ENCODE measurements around the gene NKAIN2.

The NKAIN2 gene

DNA sequence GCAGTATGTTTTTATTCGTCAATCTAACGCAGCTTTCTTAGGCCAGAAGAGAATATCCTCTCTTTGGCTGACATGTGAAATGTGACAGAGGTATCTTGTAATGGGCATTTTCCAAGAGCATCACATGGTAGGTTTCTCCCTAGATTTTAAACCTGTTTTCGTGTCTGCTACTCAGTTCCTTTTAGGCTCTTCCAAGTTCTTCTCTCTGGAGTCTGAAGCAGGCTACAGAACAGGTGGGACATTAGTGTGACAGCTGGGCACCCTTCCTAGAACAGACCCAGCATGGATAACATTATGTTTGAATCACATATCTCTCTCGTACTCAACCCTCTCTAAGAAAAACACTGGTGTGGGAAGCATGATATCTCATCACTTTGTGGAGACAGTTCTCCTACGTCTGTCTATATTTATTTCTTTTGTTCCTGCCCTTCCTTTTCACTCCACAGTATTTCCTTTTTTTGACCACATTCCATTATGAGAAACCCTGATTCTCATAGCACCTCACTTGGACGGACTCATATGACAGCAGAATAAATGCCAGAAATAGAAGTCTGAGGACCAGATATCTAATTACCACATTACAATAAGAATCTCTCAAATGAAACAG lies 263.4 kb downstream of the NKAIN2 start:
- Histone ChIP-seq H3K9ac (ENCODE audit: low read length) (no peak overlapping the region), H3K36me3 (ENCODE audit: control insufficient read depth, insufficient read depth, low read length, severe bottlenecking) (no peaks in the 10 kb centered on the region), H3K4me1 (ENCODE audit: control insufficient read depth, insufficient read depth, low read length) (no peaks in the 10 kb centered on the region), H3K4me3 (ENCODE audit: low read length) (no peak overlapping the region), H3K27me3 (replicated peaks; ENCODE audit: control insufficient read depth, insufficient read depth, low read length) (peaks cover 4% of the 10 kb centered on the region), H3K9me3 (ENCODE audit: control insufficient read depth, low read length) (no peaks in the 10 kb centered on the region)
- no peak for DNase-seq (ENCODE audit: low read depth)

DNA sequence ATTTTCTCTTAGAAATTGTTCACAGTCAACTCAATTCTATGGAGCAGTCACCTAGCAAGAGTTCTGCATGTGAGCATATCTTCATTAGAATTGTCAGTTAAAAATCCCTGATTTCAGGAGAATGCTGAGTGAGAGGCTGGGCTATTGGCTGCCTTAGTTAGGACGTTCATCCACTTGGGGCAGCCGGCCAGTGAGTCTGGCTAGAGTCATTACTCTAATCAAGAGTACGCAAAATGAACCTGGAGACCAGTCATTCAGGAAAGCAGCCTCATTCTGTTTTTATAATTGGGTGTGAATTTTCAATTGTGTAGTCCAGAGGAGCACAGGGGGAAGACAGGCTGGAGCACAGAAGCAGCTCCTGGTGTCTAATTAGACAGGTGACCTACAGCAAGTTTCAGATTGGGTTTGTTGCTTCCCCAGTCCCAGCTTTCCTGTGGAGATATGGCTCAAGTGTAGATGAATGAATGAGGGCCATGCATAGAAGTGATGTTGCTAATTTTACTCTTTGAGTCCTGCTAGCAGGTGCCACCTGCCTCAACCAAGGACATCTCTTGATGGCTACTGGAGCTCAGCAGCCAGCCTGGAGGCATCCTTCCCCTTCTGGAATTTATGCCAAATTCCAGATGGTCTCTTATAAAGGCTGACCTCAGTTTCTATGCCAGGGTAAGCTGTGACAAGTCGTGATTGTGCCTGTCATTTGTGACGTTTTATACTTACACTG lies 265.7 kb downstream of the NKAIN2 start:
- Histone ChIP-seq H3K27me3 (replicated peaks; ENCODE audit: control insufficient read depth, insufficient read depth, low read length) (peaks cover 4% of the 10 kb centered on the region), H3K4me3 (ENCODE audit: low read length) (no peak overlapping the region), H3K36me3 (ENCODE audit: control insufficient read depth, insufficient read depth, low read length, severe bottlenecking) (no peaks in the 10 kb centered on the region), H3K9ac (ENCODE audit: low read length) (no peak overlapping the region), H3K9me3 (ENCODE audit: control insufficient read depth, low read length) (no peaks in the 10 kb centered on the region), H3K4me1 (ENCODE audit: control insufficient read depth, insufficient read depth, low read length) (no peaks in the 10 kb centered on the region)
- DNase-seq (ENCODE audit: low read depth) = no peak

DNA sequence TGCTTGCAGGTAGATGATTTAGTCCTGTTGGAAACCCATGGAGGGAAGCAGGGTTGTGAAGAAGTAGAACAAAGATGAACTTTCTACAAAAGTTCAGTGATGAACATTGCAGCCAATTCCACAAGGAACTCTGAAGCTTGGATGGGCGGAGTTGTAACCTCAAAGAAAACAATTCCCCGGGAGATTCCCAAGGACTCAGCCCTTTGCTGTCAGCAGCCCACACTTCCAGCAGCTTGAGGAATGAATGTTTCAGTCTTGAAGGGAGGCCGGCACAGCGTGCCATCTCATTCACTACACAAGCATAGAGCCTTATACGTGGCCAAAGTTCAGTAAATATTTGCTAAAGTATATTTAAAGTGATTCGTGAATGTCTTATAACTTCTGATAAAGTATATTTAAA lies 269.4 kb downstream of the NKAIN2 start:
- DNase-seq (ENCODE audit: low read depth) = no peak
- H3K4me1 ChIP-seq (ENCODE audit: control insufficient read depth, insufficient read depth, low read length) = no peaks in the 10 kb centered on the region

DNA sequence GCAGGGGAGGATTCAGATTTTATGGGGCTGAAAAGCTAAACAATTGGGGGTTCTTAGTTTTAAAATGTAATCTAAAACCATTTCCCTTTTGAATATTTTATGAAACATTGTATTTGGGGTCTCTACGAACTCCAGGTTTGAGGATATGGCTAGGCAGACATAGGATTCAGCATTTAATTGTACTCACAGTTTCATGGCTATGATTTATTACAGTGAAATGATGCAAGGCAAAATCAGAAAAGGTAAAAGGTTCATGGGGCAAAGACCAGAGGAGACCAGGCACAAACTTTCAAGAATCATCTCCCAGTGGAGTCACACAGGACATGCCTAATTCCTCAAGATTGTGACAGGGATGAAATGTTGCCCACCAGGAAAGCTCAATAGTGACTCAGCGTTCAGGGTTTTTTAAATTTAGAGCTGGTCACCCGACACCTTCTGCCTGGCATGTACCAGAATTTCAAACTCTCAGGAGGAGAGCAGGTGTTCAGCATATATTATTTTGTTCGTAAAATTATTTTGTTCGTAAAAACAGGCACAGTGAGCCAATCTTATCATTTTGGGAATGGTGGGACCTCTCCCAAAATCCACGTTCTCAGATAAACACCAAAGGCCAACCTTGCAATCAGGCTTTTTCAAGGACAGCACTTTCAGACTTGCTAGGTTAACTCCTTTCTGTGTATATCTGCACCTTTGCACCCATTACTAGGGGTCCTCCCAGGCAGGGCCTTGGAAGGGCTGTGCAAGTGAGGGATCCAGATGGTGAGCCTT lies 270.3 kb downstream of the NKAIN2 start:
- no peak for DNase-seq (ENCODE audit: low read depth)
- Histone ChIP-seq H3K4me3 (ENCODE audit: low read length) (no peak overlapping the region), H3K36me3 (ENCODE audit: control insufficient read depth, insufficient read depth, low read length, severe bottlenecking) (no peaks in the 10 kb centered on the region), H3K27me3 (replicated peaks; ENCODE audit: control insufficient read depth, insufficient read depth, low read length) (peaks cover 4% of the 10 kb centered on the region), H3K4me1 (ENCODE audit: control insufficient read depth, insufficient read depth, low read length) (no peaks in the 10 kb centered on the region), H3K9me3 (ENCODE audit: control insufficient read depth, low read length) (no peaks in the 10 kb centered on the region), H3K9ac (ENCODE audit: low read length) (no peak overlapping the region)

More for the DNA sequence above, 269.4 kb downstream of the NKAIN2 start:
- no peak overlapping the region for H3K4me3 ChIP-seq (ENCODE audit: low read length)
- H3K27me3 ChIP-seq (replicated peaks; ENCODE audit: control insufficient read depth, insufficient read depth, low read length) = peaks cover 4% of the 10 kb centered on the region
- H3K9me3 ChIP-seq (ENCODE audit: control insufficient read depth, low read length) = no peaks in the 10 kb centered on the region
- no peaks in the 10 kb centered on the region for H3K36me3 ChIP-seq (ENCODE audit: control insufficient read depth, insufficient read depth, low read length, severe bottlenecking)
- H3K9ac ChIP-seq (ENCODE audit: low read length) = no peak overlapping the region

DNA sequence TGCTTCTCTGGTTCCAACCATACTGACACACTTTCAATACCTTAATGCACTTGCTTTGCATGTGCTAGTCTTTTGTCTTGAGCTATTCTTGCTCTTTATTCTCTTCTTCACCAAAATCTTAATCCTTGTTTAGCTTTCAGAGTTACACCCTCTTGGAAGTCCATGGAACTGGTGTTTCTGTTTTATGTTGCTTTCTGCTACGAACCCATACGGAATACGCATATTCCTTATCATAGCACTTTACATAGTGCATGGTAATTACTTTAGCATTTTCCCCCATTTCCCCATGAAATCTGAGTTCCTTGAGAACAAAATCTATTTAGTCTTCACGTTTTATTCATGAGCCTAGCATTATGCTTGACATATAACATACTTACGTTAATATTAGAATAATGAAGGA lies 270.9 kb downstream of the NKAIN2 start:
- Histone ChIP-seq H3K27me3 (replicated peaks; ENCODE audit: control insufficient read depth, insufficient read depth, low read length) (peaks cover under 1% of the 10 kb centered on the region), H3K9me3 (ENCODE audit: control insufficient read depth, low read length) (no peaks in the 10 kb centered on the region), H3K4me3 (ENCODE audit: low read length) (no peak overlapping the region), H3K36me3 (ENCODE audit: control insufficient read depth, insufficient read depth, low read length, severe bottlenecking) (no peaks in the 10 kb centered on the region), H3K4me1 (ENCODE audit: control insufficient read depth, insufficient read depth, low read length) (no peaks in the 10 kb centered on the region), H3K9ac (ENCODE audit: low read length) (no peak overlapping the region)
- DNase-seq (ENCODE audit: low read depth) = no peak

DNA sequence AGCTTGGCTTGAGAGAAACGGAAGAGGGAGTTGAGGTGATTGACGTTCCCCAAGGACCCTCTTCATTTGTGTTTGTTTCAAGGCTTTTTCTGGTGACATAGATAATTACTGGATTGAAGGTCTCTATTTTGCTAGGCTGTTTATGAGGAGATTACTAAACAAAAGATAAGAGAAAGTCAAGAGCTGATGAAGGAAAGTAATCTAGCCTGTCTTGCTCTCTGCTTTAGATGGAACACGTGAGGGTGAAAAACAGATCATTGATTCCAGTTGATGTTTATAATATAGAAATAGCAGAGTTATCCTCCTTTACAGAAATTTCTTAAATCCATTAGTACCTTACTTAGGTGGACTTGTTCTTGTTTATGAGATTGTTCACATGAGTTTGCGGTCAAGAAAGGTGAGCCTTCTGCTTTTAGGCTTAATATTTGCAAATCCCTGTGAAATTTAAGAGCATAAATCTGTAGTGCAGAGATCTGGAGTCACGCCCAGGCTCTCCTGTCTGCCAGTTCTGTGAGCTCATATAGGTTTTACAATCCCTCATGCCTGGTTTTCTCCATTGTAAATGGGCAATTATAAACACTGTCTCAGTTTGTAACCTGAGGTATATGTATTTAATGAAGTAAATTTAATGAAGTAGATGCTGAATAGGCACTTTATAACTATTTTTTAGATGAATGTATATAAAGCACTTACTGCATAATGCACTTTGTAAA lies 272.8 kb downstream of the NKAIN2 start:
- Histone ChIP-seq H3K9me3 (ENCODE audit: control insufficient read depth, low read length) (no peaks in the 10 kb centered on the region), H3K27me3 (replicated peaks; ENCODE audit: control insufficient read depth, insufficient read depth, low read length) (no peaks in the 10 kb centered on the region), H3K4me3 (ENCODE audit: low read length) (no peak overlapping the region), H3K4me1 (ENCODE audit: control insufficient read depth, insufficient read depth, low read length) (no peaks in the 10 kb centered on the region), H3K9ac (ENCODE audit: low read length) (no peak overlapping the region), H3K36me3 (ENCODE audit: control insufficient read depth, insufficient read depth, low read length, severe bottlenecking) (no peaks in the 10 kb centered on the region)
- no peak for DNase-seq (ENCODE audit: low read depth)

DNA sequence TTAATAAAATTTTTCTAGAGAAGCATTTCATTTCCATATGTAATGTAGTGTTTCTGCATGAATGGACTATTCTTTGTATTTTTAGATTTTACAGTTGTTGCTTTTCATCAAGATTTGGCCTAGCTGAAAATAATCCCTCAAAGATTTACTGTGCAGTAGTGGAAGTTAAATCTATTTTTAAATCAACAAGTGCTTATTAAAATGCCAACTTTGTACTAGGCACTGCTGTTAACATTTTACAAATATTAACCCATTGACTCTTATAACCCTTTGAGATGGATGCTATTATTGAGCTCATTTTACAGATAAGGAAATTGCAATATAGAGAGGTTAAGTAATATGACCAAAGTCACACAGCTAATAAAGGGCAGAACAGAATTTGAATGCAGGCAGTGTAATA lies 274.5 kb downstream of the NKAIN2 start:
- no peak for DNase-seq (ENCODE audit: low read depth)
- Histone ChIP-seq H3K4me3 (ENCODE audit: low read length) (no peak overlapping the region), H3K4me1 (ENCODE audit: control insufficient read depth, insufficient read depth, low read length) (no peaks in the 10 kb centered on the region), H3K9me3 (ENCODE audit: control insufficient read depth, low read length) (no peaks in the 10 kb centered on the region), H3K36me3 (ENCODE audit: control insufficient read depth, insufficient read depth, low read length, severe bottlenecking) (no peaks in the 10 kb centered on the region), H3K27me3 (replicated peaks; ENCODE audit: control insufficient read depth, insufficient read depth, low read length) (no peaks in the 10 kb centered on the region), H3K9ac (ENCODE audit: low read length) (no peak overlapping the region)

DNA sequence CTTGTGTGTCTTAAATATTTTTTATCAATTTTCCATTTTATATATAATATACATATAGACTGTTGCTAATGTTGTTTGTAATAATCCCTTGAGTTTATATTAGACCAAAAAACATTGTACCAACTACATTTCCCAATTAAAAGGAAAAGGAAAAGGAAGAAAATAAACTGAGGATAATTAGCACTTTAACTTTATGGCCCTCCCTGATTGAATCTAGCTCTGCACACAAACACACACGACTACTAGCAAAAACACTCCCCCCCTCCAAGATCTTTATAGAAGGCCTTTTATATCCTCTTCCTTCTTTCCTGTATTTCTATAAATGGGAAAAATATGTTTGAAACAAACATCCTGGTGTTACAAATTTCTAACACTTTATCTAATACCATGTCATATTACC lies 276.8 kb downstream of the NKAIN2 start:
- H3K9me3 ChIP-seq (ENCODE audit: control insufficient read depth, low read length) = no peaks in the 10 kb centered on the region
- no peaks in the 10 kb centered on the region for H3K36me3 ChIP-seq (ENCODE audit: control insufficient read depth, insufficient read depth, low read length, severe bottlenecking)
- H3K4me1 ChIP-seq (ENCODE audit: control insufficient read depth, insufficient read depth, low read length) = no peaks in the 10 kb centered on the region
- no peak overlapping the region for H3K4me3 ChIP-seq (ENCODE audit: low read length)
- no peaks in the 10 kb centered on the region for H3K27me3 ChIP-seq (replicated peaks; ENCODE audit: control insufficient read depth, insufficient read depth, low read length)
- H3K9ac ChIP-seq (ENCODE audit: low read length) = no peak overlapping the region
- no peak for DNase-seq (ENCODE audit: low read depth)

DNA sequence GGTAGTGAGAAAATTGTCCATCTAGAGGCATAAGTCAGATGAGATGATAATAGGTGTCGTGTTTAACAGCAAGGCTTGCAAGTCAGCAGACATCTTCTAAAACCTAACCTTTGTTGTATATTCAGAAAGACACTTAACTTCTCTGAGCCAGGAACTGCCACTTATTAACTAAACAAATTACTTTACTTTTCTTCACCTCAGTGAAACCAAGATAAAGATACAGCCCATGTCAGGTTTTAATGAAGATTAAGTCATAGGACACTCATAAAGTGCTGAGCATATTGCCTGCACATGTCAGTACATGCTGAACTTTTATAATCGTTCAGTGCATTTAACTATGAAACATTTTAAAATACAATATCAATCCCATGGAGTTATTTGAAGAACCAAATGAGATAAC lies 286.8 kb downstream of the NKAIN2 start:
- no peaks in the 10 kb centered on the region for H3K4me1 ChIP-seq (ENCODE audit: control insufficient read depth, insufficient read depth, low read length)
- no peaks in the 10 kb centered on the region for H3K27me3 ChIP-seq (replicated peaks; ENCODE audit: control insufficient read depth, insufficient read depth, low read length)
- H3K9me3 ChIP-seq (ENCODE audit: control insufficient read depth, low read length) = no peaks in the 10 kb centered on the region
- H3K4me3 ChIP-seq (ENCODE audit: low read length) = no peak overlapping the region
- no peak for DNase-seq (ENCODE audit: low read depth)
- H3K9ac ChIP-seq (ENCODE audit: low read length) = no peak overlapping the region
- H3K36me3 ChIP-seq (ENCODE audit: control insufficient read depth, insufficient read depth, low read length, severe bottlenecking) = no peaks in the 10 kb centered on the region

DNA sequence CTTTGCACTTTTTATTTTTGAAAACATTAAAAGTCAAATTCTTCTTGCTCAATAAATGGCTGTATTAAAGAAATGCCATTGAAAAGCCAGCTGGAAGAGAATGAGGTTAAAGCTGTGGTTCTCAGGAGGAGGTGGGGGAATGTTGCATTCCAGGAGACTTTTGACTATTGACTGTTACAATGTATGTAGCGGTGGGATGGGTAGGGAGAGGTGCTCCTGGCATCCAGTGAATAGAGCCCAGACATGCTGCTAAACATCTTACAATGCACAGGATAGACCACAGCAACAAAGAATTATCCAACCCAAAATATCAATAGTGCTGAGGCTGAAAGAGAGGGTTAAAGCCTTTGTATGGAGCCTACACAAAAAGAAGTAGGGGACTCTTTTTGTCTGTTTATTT lies 295.9 kb downstream of the NKAIN2 start:
- DNase-seq (ENCODE audit: low read depth) = no peak
- Histone ChIP-seq H3K27me3 (replicated peaks; ENCODE audit: control insufficient read depth, insufficient read depth, low read length) (no peaks in the 10 kb centered on the region), H3K4me3 (ENCODE audit: low read length) (no peak overlapping the region), H3K4me1 (ENCODE audit: control insufficient read depth, insufficient read depth, low read length) (no peaks in the 10 kb centered on the region), H3K9me3 (ENCODE audit: control insufficient read depth, low read length) (no peaks in the 10 kb centered on the region), H3K36me3 (ENCODE audit: control insufficient read depth, insufficient read depth, low read length, severe bottlenecking) (no peaks in the 10 kb centered on the region), H3K9ac (ENCODE audit: low read length) (no peak overlapping the region)

DNA sequence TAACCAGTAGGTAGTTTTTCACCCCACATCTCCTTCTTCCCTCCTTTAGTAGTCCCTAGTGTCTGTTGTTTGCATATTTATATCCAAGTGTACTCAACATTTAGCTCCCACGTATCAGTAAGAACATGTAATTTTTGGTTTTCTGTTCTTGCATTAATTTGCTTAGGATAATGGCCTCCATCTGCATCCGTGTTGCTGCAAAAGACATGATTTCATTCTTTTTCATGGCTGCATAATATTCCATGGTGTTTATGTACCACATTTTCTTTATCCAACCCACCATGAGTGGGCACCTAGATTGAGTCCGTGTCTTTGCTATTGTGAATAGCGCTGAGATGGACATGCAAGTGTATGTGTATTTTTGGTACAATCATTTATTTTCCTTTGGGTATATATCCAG lies 306.8 kb downstream of the NKAIN2 start:
- no peaks in the 10 kb centered on the region for H3K36me3 ChIP-seq (ENCODE audit: control insufficient read depth, insufficient read depth, low read length, severe bottlenecking)
- no peaks in the 10 kb centered on the region for H3K4me1 ChIP-seq (ENCODE audit: control insufficient read depth, insufficient read depth, low read length)
- no peaks in the 10 kb centered on the region for H3K27me3 ChIP-seq (replicated peaks; ENCODE audit: control insufficient read depth, insufficient read depth, low read length)
- H3K4me3 ChIP-seq (ENCODE audit: low read length) = no peak overlapping the region
- H3K9me3 ChIP-seq (ENCODE audit: control insufficient read depth, low read length) = peaks cover 4% of the 10 kb centered on the region
- H3K9ac ChIP-seq (ENCODE audit: low read length) = no peak overlapping the region
- DNase-seq (ENCODE audit: low read depth) = no peak
